ENCODE data around the gene POU6F2. TPM values are rescaled to one million over a fixed set of nuclear protein-coding genes. Genes with fewer than 3 reads are reported as not detected.

Gene POU6F2
- total and polyA plus RNA-seq, 5 donors from 2014 or later = not detected

GRCh38 chr7:39493934-39494333, 516.2 kb downstream of the POU6F2 start:
- Histone ChIP-seq H3K27me3 (ENCODE audit: control insufficient read depth, insufficient read depth, low read length) (no peaks in the 10 kb centered on the region), H3K9me3 (ENCODE audit: control insufficient read depth in 2 of 2, low read length in 2 of 2) (no peaks in the 10 kb centered on the region), H3K4me3 (ENCODE audit: low read depth, low read length) (no peak overlapping the region), H3K27ac (ENCODE audit: insufficient read depth, low read length, poor library complexity, severe bottlenecking) (no peak overlapping the region), H3K4me1 (ENCODE audit: control insufficient read depth, insufficient read depth, low read length, poor library complexity, severe bottlenecking) (no peaks in the 10 kb centered on the region), H3K36me3 (ENCODE audit: control insufficient read depth, insufficient read depth, low read length) (no peaks in the 10 kb centered on the region)
- Mint-ChIP-seq H3K4me3 (no peak overlapping the region), H3K36me3 (no peaks in the 10 kb centered on the region), H3K9me3 (peaks cover 0 to 6% (median 0%) of the 10 kb centered on the region in 7 donors), H3K4me1 (no peaks in the 10 kb centered on the region), H3K27me3 (peaks cover 37% of the 10 kb centered on the region), H3K27ac (no peak overlapping the region)
- DNase-seq (no peak), ATAC-seq (ENCODE audit: low read depth in 2 of 2) (no peak)

GRCh38 chr7:39501358-39501757, 523.6 kb downstream of the POU6F2 start:
- Mint-ChIP-seq H3K36me3 (no peaks in the 10 kb centered on the region), H3K4me1 (peaks cover 0 to 5% (median 0%) of the 10 kb centered on the region in 4 donors), H3K9me3 (peaks cover 0 to 2% (median 0%) of the 10 kb centered on the region in 7 donors), H3K4me3 (no peak overlapping the region), H3K27ac (no peak overlapping the region), H3K27me3 (peaks cover 14% of the 10 kb centered on the region)
- no peak for ATAC-seq (ENCODE audit: low read depth in 2 of 2)
- no peak overlapping the region for H3K27ac ChIP-seq (ENCODE audit: insufficient read depth, low read length, poor library complexity, severe bottlenecking)
- no peaks in the 10 kb centered on the region for H3K4me1 ChIP-seq (ENCODE audit: control insufficient read depth, insufficient read depth, low read length, poor library complexity, severe bottlenecking)
- peaks cover 5% of the 10 kb centered on the region for H3K27me3 ChIP-seq (ENCODE audit: control insufficient read depth, insufficient read depth, low read length)
- H3K9me3 ChIP-seq (ENCODE audit: control insufficient read depth in 2 of 2, low read length in 2 of 2) = no peaks in the 10 kb centered on the region
- H3K4me3 ChIP-seq (ENCODE audit: low read depth, low read length) = no peak overlapping the region
- no peak for DNase-seq
- no peaks in the 10 kb centered on the region for H3K36me3 ChIP-seq (ENCODE audit: control insufficient read depth, insufficient read depth, low read length)

- H3K4me3 ChIP-seq (ENCODE audit: low read depth, low read length) = no peak overlapping the region
- Mint-ChIP-seq H3K4me3 (no peak overlapping the region), H3K36me3 (no peaks in the 10 kb centered on the region), H3K27ac (no peak overlapping the region), H3K4me1 (peaks cover 0 to 5% (median 1%) of the 10 kb centered on the region in 4 donors), H3K9me3 (peaks cover 0 to 1% (median 0%) of the 10 kb centered on the region in 7 donors), H3K27me3 (peaks cover 7% of the 10 kb centered on the region)
- DNase-seq (no peak), ATAC-seq (ENCODE audit: low read depth in 2 of 2) (no peak)
- H3K36me3 ChIP-seq (ENCODE audit: control insufficient read depth, insufficient read depth, low read length) = no peaks in the 10 kb centered on the region
- H3K27ac ChIP-seq (ENCODE audit: insufficient read depth, low read length, poor library complexity, severe bottlenecking) = no peak overlapping the region
- peaks cover 5% of the 10 kb centered on the region for H3K27me3 ChIP-seq (ENCODE audit: control insufficient read depth, insufficient read depth, low read length)
- no peaks in the 10 kb centered on the region for H3K4me1 ChIP-seq (ENCODE audit: control insufficient read depth, insufficient read depth, low read length, poor library complexity, severe bottlenecking)
- H3K9me3 ChIP-seq (ENCODE audit: control insufficient read depth in 2 of 2, low read length in 2 of 2) = no peaks in the 10 kb centered on the region
These were observed 527.3 kb downstream of the POU6F2 start for GRCh38 chr7:39504963-39505362.

GRCh38 chr7:39507866-39508551, 530.3 kb downstream of the POU6F2 start:
- Histone ChIP-seq H3K4me1 (ENCODE audit: control insufficient read depth, insufficient read depth, low read length, poor library complexity, severe bottlenecking) (no peaks in the 10 kb centered on the region), H3K4me3 (ENCODE audit: low read depth, low read length) (no peak overlapping the region), H3K27ac (ENCODE audit: insufficient read depth, low read length, poor library complexity, severe bottlenecking) (no peak overlapping the region), H3K36me3 (ENCODE audit: control insufficient read depth, insufficient read depth, low read length) (no peaks in the 10 kb centered on the region), H3K9me3 (ENCODE audit: control insufficient read depth in 2 of 2, low read length in 2 of 2) (no peaks in the 10 kb centered on the region), H3K27me3 (ENCODE audit: control insufficient read depth, insufficient read depth, low read length) (peaks cover 3% of the 10 kb centered on the region)
- peaks cover 0 to 1% (median 0%) of the 10 kb centered on the region in 7 donors for H3K9me3 Mint-ChIP-seq
- H3K27ac Mint-ChIP-seq = no peak overlapping the region
- no peak for ATAC-seq (ENCODE audit: low read depth in 2 of 2)
- H3K36me3 Mint-ChIP-seq = no peaks in the 10 kb centered on the region
- DNase-seq = peak in 1 of 3 donors; percentile 9
- H3K27me3 Mint-ChIP-seq = peaks cover 8% of the 10 kb centered on the region
- no peak overlapping the region for H3K4me3 Mint-ChIP-seq
- H3K4me1 Mint-ChIP-seq = peaks cover 0 to 5% (median 1%) of the 10 kb centered on the region in 4 donors

- ATAC-seq (ENCODE audit: low read depth in 2 of 2) (no peak), DNase-seq (no peak)
- Mint-ChIP-seq H3K9me3 (peaks cover 0 to 1% (median 0%) of the 10 kb centered on the region in 7 donors), H3K36me3 (no peaks in the 10 kb centered on the region), H3K4me1 (peaks cover 0 to 2% (median 0%) of the 10 kb centered on the region in 4 donors), H3K27ac (no peak overlapping the region), H3K4me3 (no peak overlapping the region), H3K27me3 (peaks cover 8% of the 10 kb centered on the region)
- Histone ChIP-seq H3K27me3 (ENCODE audit: control insufficient read depth, insufficient read depth, low read length) (peaks cover 3% of the 10 kb centered on the region), H3K9me3 (ENCODE audit: control insufficient read depth in 2 of 2, low read length in 2 of 2) (no peaks in the 10 kb centered on the region), H3K4me1 (ENCODE audit: control insufficient read depth, insufficient read depth, low read length, poor library complexity, severe bottlenecking) (no peaks in the 10 kb centered on the region), H3K4me3 (ENCODE audit: low read depth, low read length) (no peak overlapping the region), H3K27ac (ENCODE audit: insufficient read depth, low read length, poor library complexity, severe bottlenecking) (no peak overlapping the region), H3K36me3 (ENCODE audit: control insufficient read depth, insufficient read depth, low read length) (no peaks in the 10 kb centered on the region)
These were observed 531.7 kb downstream of the POU6F2 start for GRCh38 chr7:39509436-39509835.

GRCh38 chr7:39509912-39510311, 532.2 kb downstream of the POU6F2 start:
- Mint-ChIP-seq H3K36me3 (no peaks in the 10 kb centered on the region), H3K4me3 (no peak overlapping the region), H3K27me3 (peaks cover 8% of the 10 kb centered on the region), H3K4me1 (peaks cover 0 to 2% (median 0%) of the 10 kb centered on the region in 4 donors), H3K27ac (no peak overlapping the region), H3K9me3 (peaks cover 0 to 1% (median 0%) of the 10 kb centered on the region in 7 donors)
- Histone ChIP-seq H3K27me3 (ENCODE audit: control insufficient read depth, insufficient read depth, low read length) (peaks cover 3% of the 10 kb centered on the region), H3K27ac (ENCODE audit: insufficient read depth, low read length, poor library complexity, severe bottlenecking) (no peak overlapping the region), H3K4me1 (ENCODE audit: control insufficient read depth, insufficient read depth, low read length, poor library complexity, severe bottlenecking) (no peaks in the 10 kb centered on the region), H3K4me3 (ENCODE audit: low read depth, low read length) (no peak overlapping the region), H3K36me3 (ENCODE audit: control insufficient read depth, insufficient read depth, low read length) (no peaks in the 10 kb centered on the region), H3K9me3 (ENCODE audit: control insufficient read depth in 2 of 2, low read length in 2 of 2) (no peaks in the 10 kb centered on the region)
- no peak for DNase-seq
- no peak for ATAC-seq (ENCODE audit: low read depth in 2 of 2)

- Histone ChIP-seq H3K4me3 (ENCODE audit: low read depth, low read length) (no peak overlapping the region), H3K9me3 (ENCODE audit: control insufficient read depth in 2 of 2, low read length in 2 of 2) (no peaks in the 10 kb centered on the region), H3K27ac (ENCODE audit: insufficient read depth, low read length, poor library complexity, severe bottlenecking) (no peak overlapping the region), H3K27me3 (ENCODE audit: control insufficient read depth, insufficient read depth, low read length) (peaks cover 3% of the 10 kb centered on the region), H3K36me3 (ENCODE audit: control insufficient read depth, insufficient read depth, low read length) (no peaks in the 10 kb centered on the region), H3K4me1 (ENCODE audit: control insufficient read depth, insufficient read depth, low read length, poor library complexity, severe bottlenecking) (no peaks in the 10 kb centered on the region)
- DNase-seq = no peak
- no peaks in the 10 kb centered on the region for H3K36me3 Mint-ChIP-seq
- ATAC-seq (ENCODE audit: low read depth in 2 of 2) = no peak
- no peak overlapping the region for H3K27ac Mint-ChIP-seq
- H3K27me3 Mint-ChIP-seq = peaks cover 8% of the 10 kb centered on the region
- H3K4me1 Mint-ChIP-seq = peaks cover 0 to 2% (median 0%) of the 10 kb centered on the region in 4 donors
- H3K9me3 Mint-ChIP-seq = peaks cover 0 to 1% (median 0%) of the 10 kb centered on the region in 7 donors
- H3K4me3 Mint-ChIP-seq = no peak overlapping the region
These were observed 533.2 kb downstream of the POU6F2 start for GRCh38 chr7:39510864-39511354.

All from CD4-positive, CD25-positive, alpha-beta regulatory T cell (primary cell).